K562 treated with DMSO at 1 percent for 24 hours (cell line): ENCODE data around the gene CMC1. TPM values are rescaled to one million over a fixed set of nuclear protein-coding genes. Genes with fewer than 3 reads are reported as not detected.

ENCODE experiments used
- total RNA-seq: library from RNA; unstranded; fragments of 300-600 nt; gene quantifications from 2 replicates; pipeline ENCODE4 v1.2.3, GENCODE V29; 2022; ENCODE audit warnings: low read depth; ENCODE audit not compliant: insufficient read depth

CMC1 gene, protein sequence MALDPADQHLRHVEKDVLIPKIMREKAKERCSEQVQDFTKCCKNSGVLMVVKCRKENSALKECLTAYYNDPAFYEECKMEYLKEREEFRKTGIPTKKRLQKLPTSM
- total RNA-seq: 46.0 TPM in 2 replicates

DNA sequence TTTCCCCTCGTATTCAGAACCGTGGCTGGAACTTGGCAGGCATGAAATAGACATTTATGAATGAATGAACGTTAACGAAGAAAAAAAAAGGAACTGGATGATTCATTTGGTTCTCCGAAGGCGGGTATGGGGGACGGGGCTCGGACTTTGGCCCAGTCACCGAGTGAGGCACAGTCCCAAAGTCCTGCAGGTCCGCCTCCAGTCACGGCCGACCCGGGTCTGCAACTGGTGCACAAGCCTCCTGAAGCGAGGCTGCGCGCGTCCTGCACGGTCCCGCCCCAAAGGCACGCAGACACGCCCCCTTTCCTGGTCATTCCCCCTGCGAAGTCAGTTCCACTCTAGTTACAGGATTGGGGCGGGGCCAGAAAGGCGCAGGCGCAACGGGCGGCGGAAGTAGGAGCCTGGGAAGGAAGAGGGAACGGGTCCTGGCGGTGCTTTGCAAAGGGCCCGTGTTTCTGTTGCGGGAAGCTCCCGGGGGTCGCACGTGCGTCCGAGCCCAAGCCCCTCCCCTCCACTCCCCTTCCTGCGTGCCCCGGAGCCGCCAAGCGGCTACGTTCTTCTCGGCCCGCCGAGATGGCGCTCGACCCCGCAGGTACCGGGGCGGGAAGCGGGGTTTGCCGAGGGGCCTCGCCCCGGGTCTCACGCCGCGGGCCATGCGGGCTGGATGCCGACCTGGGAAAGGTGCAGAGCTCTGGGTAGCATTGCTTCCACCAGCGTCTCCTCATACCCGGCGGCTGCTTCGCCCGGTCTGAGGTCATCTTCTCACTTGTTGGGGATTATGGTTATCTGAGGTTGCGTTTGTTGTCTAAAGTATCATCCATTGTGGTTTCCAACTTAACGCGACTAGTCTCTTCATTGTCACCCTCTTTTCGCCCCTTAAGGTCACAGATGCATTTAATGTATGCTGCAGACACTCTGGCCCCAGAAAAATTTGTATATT lies at the start of gene CMC1:
Gene CMC1, plus strand, starts transcription at position 399 of the 940 bp plus-strand sequence. Its CDS starts 175 bp downstream, at position 574.

DNA sequence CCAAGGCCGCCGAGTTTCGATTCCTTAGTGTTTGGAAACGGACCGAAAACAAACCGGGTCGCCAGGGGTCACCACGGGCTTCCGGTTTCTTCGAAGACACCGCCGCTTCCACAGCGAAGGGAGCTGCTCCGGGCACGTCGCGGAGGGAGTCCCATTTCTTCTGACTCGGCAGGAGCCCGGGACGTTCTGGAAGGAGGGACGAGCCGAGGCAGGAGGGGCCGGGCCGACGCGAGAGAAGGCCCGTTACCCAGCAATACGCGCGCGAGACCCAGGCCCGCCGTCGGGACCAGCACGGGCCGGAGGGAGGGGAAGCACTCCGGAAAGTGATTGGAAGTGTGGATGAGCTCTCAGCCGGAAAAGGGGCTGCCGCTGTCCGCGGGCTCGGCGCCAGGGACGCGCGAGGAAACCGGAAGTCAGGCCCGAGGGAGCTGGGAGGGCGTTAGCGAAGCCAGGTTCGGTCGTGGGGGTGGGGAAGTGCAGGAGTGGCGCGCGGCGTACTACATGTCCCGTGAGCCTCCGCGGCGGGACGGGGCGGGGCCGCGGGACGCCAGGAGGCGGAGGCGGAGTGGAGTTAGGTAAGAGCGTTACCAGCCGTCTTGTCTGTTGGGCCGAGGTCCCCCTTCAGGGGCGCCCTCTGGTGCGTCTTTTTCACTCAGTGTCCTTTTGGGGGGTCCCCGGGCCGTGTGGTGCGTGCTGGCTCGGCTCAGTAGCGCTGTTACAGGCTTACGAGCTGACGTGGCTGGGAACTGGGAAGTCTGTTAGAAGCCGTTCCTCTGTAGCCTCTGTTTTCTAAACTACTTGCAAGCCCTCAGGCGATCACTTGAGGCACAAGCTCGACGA lies 107.4 kb downstream of the CMC1 start, which contains the start of the genes AZI2 and ZCWPW2:
Gene AZI2, minus strand, starts transcription at position 196 of the 840 bp plus-strand sequence. CDS start 8,207 bp downstream, outside the sequence.
Gene ZCWPW2, plus strand, starts transcription at position 93 of the 840 bp plus-strand sequence. CDS start 64,348 bp downstream, outside the sequence.

Other genes with a start within 250 kb of the CMC1 start
- gene ZCWPW2, start 107.1 kb downstream of the CMC1 start, total RNA-seq: not detected in 2 replicates
- gene AZI2, start 107.2 kb downstream of the CMC1 start, total RNA-seq: 32.4 and 40.8 TPM in 2 replicates